Fibroblast of gingiva (primary cell): ENCODE data around the gene OTOG.

Experiments used
- DNase-seq: peaks from one replicate; pipeline ENCODE4 v3.0.0-alpha.2; 2011; ENCODE audit warnings: low read depth

The OTOG gene

DNA sequence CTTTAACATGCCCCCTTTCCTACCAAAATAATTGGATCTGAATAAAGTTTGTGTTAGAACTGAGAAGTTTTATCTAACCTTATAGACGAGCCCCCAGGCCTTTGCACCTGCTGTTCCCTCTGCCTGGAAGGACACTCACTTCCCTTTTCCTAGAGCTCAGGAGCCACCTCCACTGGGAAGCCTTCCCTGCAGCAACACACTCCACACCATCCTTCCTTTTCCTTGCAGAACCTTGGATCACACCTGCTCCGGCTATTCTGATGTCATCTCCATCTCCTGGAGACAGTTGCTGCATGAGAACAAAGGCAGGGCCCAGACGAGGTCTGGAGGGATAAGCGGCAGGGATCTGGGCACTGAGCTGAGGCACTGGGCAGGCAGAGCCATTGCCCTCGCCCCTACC lies 149.7 kb downstream of the OTOG start:
- no peak for DNase-seq
